Hepatocyte (in vitro differentiated cells): ENCODE measurements around the gene TPSAB1.

Experiments
- EZH2 ChIP-seq: fragments of 200-600 bp; sonication (generic); IDR thresholded peaks from 2 replicates; pipeline ENCODE4 v1.6.1; 2016; ENCODE audit warnings: antibody characterized with exemption, mild to moderate bottlenecking, borderline replicate concordance
- TF ChIP-seq, protein P1 (sequence below): fragments of 200-600 bp; sonication (generic); IDR thresholded peaks from 2 replicates; pipeline ENCODE4 v1.5.1; 2016; ENCODE audit warnings: antibody characterized with exemption, mild to moderate bottlenecking; ENCODE audit not compliant: poor library complexity

DNA sequence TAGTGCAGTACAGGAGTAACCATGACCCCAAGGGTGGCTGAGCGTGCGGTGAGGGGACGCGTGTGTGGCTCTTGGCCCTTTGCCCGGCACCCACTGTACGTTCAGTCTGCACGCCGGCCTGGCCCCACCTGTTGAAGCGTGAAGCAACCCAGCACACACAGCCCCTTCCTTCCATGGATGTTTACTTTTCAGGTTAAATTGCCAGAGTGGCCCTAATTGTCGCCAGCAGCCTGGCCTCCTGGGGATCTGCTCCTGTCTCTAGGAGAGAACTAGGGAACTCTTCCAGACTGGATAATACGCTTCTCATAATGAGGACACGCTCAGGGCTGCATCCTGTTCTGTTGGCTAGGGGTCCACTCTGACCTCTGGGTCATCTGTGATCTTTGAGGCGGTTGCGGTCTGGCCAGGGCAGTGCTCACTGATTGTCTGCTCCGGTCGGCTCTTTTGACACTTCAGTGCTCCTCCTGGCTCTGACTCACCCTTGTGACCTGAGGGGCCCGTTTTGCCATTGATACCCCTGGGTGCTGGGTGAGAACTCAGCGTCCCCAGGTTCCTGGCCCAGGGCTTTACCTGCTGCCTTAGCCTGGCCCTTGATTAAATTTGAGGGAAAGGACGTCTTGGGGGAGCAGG is 43.2 kb upstream of the TPSAB1 start:
- TF ChIP-seq, protein P1, sequence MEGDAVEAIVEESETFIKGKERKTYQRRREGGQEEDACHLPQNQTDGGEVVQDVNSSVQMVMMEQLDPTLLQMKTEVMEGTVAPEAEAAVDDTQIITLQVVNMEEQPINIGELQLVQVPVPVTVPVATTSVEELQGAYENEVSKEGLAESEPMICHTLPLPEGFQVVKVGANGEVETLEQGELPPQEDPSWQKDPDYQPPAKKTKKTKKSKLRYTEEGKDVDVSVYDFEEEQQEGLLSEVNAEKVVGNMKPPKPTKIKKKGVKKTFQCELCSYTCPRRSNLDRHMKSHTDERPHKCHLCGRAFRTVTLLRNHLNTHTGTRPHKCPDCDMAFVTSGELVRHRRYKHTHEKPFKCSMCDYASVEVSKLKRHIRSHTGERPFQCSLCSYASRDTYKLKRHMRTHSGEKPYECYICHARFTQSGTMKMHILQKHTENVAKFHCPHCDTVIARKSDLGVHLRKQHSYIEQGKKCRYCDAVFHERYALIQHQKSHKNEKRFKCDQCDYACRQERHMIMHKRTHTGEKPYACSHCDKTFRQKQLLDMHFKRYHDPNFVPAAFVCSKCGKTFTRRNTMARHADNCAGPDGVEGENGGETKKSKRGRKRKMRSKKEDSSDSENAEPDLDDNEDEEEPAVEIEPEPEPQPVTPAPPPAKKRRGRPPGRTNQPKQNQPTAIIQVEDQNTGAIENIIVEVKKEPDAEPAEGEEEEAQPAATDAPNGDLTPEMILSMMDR = no peak
- no peak for TF ChIP-seq EZH2
